Activated CD4-positive, alpha-beta T cell treated with anti-CD3 and anti-CD28 coated beads for 24 hours (primary cell): ENCODE results near the gene FAM83B.
"Not testable (repeated sequence)": the region's sequence is repeated elsewhere in the genome, so short reads cannot be mapped to it uniquely, and the experiment has no call there.

ENCODE experiments used
- DNase-seq, 2 donors: peaks; one replicate each; pipeline ENCODE4 v3.0.0-alpha.2; 2020; ENCODE audit warnings: low read depth in 2 of 2

Gene FAM83B

DNA sequence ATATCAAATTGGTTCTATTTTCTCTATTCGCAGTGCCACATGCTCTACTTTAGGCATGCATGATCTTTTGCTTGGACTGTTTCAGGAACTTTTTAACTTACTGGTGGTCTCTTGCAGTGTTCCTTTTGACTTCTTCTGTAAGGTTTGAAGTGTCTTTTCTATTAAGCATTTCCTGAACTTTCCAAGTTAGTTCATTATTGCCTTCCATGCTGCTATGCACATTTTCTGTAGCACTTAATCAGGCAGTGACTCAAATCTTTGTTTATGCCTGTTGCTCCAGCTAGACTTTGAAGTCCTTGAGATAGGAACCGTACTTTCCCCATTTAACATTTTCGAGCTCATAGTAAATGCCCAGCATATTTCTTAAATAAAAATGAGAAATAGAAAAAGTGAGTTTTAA, 52.2 kb downstream of the FAM83B start:
- no peak for DNase-seq

DNA sequence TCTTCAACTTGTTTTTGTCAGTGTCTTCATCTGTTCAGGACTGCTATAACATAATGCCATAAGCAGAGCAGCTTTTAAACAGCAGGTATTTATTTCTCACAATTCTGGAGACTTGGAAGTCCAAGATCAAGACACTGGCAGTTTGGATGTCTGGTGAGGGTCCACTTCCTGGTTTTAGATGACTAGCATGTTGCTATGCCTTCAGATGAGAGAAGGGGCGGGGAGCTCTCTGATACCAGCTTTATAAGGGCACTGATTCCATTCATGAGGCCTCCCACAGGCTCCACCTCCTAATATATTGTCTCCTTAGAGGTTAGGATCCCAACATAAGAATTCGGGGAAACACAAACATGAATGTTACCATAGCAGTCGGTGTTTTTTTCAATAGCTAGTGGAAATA, 52.9 kb downstream of the FAM83B start:
- DNase-seq, result no peak

DNA sequence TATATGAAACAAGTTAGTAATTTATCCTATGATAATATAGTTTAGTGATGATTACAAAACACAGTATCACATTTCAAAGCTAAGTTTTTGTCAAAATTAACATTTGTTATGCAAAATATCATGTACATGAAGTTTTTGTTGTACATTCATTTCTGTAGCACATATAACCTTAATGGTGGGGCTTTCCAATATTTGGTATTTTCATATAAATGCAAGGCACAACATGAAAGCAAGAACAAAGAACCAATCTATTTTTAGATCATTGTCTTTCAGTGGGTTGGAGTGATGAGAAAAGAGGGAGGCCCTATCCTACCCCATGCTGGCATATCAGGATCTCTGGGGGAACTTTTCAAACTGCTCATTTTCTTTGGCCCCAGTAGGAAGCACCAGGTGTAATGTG, 53.4 kb downstream of the FAM83B start:
- no peak for DNase-seq

DNA sequence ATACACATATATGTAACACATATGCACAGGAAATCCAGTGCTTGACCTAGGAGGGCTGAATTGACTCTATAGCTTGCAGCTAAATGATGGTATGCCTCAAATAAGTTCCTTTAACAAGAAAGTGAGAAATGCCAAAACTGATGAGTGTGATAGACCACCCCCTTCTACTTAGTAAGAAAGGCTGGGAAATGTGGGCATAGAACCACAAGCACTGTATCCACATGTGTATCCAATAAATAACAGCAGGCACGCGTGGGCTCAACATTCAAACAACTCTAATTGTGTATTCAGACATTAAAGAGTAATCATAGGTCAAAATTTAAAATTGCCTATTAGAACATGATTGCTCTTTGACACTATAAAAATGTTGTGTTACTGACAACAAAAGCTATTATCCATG, 54.1 kb downstream of the FAM83B start:
- DNase-seq, result no peak

DNA sequence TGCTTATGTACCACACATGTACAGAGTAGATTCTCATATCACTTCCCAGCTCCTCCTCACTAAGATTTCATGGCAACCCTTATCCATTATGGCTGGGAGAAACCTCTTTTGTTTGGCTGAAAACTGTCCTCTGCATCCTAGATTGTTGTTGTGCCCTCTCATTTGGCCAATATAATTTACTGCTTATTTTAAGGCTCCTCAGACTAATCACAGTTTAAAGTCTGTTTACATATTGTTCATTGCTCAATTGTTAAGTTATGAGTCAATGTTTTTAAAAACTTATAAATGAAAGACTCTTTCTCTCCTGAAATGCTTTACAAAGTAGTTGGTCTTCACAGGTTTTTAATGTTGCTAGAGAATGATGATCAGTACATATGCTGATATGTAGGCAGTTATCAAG, 57.3 kb downstream of the FAM83B start:
- DNase-seq, result no peak

DNA sequence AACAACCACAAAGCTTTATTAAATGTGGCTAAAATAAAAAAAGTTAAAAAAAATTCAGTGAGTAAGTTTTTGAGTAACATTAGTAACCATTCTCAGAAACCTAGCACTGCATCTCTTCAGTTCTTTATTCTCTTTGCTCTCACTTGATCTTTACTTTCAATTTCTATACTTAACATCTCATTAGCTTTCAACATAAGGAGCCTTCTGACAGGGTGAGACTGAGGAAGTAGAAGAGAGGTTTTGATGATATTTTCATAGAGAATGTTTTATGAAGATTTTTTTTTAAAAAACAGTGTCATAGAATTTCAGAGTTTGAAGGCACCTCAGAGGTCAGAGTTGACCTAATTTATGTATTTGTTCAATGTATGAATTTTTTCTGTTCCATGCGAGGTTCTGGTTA, 60.8 kb downstream of the FAM83B start:
- DNase-seq, result no peak

DNA sequence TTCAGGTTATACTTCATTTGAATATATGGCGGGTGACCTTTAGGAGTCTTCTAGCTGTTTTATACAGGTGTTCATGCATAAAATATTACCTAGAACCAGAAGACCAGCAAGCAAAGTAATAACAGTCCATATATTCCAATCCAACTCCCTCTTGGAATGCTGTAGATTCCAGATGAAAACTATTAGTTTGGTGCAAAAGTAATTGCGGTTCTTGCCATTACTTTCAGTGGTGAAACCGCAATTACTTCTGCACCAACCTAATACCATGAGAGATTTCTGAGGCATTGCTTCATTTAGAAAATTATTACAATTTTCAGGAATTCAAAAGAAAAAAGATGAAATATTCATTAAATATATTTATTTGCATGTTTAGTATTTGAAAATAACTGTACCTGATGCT, 62.6 kb downstream of the FAM83B start:
- no peak for DNase-seq

DNA sequence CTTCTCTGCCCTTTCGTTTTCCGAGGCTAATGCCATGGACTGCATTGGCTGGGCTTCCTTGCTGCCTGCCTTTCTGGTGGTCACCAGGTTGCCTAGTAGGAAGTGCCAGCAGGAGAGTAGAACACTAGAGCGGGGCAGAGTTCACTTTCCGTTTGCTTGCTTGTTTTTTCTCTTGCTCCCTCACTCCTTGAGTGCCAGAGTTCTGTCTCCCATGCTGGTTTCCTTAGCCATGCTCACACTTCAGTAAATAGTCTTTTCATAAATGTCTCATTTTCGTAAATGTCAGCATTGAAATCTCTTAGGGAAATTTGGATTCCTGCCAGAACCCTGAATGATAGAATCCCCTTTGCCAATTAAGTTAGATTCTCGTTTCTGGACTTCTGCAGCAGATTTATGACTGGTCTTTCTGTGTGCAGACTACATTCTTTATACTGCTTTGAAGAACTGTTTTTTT, 63.9 kb downstream of the FAM83B start:
- no peak for DNase-seq

DNA sequence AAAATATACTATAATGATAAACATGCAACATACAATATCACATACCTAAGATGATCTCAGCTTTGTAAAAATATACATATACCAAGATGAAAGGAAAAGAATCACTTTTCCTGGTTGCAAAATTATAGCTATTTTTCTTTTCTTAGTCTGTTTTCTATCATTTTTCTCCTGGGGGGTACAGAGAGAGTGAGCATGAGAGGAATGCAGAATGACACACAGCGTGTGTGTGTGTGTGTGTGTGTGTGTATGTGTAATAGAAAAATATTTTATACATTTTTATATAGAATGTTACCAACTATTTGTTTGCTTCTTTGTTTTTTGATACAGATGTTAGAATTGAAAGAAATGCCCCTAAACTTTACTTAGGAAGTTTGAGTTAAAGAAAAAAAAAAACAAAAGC, 64.3 kb downstream of the FAM83B start:
- DNase-seq, result no peak

DNA sequence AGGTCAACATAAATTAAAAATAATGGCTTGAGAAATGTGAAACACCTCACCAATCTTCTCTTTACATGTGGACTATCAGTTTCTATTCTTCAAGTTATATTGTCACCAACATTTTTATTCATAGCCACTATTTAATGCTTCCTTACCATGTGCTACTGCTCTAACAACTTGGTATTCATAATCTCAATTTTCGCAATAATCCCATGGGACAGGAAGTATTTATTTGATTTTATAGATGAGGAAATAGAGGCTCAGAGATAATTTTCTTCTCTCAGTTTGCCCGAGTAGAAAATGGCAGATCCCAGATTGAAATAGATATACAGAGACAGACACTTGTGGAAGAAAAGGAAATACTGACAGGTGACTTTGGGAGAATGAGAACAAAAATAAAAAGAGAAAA, 66.6 kb downstream of the FAM83B start:
- DNase-seq, result no peak

DNA sequence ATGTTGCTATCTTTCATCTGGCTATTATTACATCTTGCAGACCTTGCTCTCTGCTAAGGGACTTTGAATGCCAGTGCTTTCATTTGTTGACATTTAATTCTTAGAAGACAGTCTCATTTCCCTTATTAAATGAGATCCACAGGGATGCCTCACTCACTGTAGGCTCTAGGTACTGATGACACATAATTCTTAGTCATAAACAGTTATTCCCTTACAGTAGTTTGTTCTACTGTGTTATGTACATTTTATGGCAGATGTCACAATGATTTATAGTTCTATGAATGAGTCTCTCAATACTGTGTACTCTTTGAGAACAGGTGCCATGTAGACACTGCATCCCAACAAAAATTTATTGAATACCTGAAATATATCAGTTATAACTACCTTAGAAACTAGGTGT, 70.3 kb downstream of the FAM83B start:
- DNase-seq, result no peak

DNA sequence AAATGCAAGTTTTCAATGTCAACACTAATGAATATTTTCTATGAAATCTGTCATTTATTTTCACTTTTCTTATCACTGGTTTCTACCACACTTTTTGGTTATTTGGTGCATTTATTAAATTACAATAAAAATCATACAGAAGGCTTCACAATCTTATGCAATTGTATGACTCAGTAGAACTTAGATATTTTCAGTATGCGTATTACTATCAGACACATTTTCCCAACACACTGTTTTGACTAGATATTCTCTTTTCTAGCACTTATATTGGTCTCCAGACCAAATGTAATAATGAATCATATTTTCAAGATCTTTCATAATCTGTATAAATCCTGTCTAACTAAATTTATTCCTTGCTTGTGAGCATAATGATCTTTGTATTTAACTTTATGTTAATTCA, 74.1 kb downstream of the FAM83B start:
- DNase-seq, result no peak

DNA sequence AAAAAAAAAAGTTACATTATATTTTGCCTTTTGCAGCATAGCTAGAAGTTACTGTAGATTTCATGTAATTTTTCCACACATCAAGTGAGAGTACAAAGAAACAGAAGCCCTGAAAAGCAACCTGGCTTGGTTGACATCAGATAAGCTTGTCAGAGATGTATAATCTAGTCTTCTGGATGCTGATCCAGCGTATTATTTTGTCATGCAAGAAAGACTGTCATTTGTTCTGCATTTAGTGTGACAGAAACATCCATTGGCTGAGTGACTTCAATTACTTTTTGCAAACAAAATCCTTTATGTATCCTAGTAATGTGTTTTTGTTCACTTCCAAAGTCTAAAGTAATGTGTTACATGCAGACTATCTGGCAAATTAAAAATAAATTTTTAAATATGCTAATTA, 75.3 kb downstream of the FAM83B start:
- no peak for DNase-seq

DNA sequence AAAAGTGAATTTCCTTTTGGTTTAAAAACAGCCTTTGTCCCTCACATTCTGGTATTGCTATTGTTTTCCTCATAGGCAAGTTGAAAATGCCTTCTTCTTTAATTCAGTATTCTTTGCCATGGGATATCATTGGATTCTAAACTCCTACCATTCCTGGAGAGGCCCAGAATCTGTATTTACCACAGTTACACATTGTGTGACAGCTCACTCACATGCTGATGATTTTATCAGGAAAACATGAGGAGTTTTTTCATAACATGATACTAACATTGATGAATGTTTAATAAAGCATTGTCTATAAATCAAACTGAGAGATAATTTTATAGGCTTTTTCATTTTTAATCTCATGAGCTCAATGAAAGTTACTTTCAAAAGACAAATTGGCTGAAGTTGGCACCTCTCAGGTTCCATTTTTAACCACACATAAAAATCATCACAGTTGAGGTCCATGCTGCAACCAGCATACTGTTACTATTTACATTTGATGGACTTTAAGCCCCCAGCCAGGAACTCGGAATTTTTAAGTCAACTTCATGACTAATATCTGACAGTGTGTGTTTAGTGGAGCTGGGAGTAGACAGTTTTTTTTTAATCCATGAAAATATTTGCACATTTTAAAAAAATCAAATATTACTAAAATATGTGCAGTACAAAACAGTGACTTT, 82.8 kb downstream of the FAM83B start:
- DNase-seq, result no peak

DNA sequence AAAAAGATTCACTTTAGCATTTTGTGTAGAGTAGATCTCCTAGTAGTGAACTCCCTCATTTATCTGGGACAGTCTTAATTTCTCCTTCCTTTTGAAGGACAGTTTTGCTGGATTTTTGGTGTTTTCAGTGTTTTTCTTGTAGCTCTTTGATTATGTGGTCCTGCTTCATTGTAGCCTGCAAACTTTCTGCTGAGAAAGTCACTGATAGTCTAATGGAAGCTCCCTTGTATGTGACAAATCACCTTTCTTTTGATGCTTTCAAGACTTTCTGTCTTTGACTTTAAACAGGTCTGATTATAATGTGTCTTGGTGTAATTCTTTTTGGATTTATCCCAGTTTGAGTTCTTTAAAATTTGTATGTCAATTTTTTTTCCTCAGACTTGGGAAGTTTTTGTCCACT, 86.1 kb downstream of the FAM83B start:
- no peak for DNase-seq

DNA sequence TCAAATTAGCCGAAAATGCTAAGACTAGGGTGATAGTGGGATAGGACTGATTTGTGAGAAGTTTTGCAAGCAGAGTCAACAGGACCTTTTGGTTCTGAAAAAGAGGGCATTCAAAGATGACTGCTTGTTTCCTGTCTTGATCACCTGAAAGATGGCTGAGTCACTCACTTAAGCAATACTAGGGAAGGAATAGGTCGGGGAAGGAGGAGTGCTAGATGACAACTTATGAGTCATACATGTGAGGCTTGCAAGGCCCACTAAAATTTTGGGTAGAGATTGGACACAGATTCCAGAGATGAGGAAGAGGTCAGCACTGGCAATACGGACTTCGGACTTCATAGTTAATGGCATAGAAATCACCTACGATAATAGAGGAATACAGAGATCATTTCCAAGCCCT, 89.2 kb downstream of the FAM83B start:
- DNase-seq, result no peak

DNA sequence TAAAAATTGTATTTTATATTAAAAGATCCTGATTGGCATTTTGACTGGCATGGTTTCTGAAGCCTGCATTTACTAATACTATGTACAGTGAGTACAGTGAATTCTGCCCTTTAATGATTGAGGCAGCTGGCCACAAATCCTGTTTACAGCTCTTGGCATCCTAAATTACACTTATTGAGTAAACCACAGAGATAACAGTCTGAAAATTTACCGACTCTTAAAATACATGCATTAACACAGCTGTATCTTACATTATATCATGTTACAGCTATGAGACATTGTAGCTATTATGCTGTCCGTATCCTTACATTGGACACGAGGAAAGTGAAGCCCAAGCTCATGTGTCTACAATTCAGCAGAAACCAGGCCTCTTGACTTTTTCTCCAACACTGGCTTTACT, 90.8 kb downstream of the FAM83B start:
- no peak for DNase-seq

DNA sequence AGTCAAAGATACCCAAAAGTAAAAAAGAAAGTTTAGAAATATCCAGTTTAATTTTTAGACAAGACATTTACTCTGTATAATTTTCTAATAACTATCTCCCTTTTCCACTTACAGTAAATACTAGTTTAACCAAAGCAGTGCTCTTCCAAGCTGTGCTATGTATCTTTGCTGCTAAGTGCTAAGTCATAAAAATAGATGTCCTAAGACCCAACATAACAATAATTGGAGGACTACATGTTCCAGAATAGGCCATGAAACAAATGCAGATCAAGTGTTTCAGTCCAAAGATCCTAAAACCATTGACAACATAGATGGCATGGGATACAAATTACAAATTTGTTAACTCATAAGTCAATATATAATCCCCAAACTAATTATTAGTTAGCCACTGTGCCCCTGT, 111.1 kb downstream of the FAM83B start:
- no peak for DNase-seq

DNA sequence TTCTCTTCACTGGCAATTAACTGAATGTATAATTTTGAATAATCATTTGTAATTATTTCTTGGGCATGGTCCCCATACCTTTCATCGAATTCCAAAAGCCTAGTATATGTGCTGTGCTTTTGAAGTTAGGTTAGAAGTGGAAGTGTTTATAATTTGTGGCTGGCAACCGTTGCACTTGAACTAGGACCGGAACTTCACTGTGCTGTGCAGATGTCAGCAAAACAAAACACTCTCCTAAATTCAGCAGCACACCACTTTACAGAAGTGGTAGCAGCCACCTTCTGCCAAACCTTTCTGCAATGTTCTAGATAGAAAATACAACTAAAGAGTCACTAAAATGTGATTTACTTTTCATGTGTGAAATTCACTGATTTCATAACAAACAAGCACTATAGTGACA, 111.9 kb downstream of the FAM83B start:
- no peak for DNase-seq

DNA sequence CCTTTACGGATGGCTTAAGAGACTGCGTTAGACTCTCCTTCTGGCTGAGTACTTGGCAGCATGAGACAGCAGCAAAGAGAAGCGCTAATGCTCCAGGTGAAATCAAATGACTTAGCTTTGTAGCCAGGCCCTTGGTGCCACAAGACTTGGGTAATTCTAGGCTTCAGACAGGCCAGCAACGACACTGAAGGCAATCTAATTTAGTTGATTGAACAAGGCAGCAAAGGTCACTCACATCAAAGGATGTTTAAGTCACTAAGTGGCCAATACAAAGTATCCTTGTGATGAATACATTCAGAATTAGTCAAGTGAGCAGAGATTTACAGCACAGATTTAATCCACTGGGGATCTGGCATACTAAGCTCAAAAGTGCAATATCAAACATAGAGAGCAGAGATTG, 113.2 kb downstream of the FAM83B start:
- DNase-seq, result no peak

DNA sequence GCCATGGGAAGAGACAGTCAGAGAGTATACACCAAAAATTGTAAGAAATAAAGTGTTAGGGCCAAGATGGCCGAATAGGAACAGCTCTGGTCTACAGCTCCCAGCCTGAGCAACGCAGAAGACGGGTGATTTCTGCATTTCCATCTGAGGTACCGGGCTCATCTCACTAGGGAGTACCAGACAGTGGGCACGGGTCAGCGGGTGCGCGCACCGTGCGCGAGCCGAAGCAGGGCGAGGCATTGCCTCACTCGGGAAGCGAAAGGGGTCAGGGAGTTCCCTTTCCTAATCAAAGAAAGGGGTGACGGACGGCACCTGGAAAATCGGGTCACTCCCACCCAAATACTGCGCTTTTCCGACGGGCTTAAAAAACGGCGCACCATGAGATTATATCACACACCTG, 114.8 kb downstream of the FAM83B start:
- DNase-seq, result not testable (repeated sequence)

DNA sequence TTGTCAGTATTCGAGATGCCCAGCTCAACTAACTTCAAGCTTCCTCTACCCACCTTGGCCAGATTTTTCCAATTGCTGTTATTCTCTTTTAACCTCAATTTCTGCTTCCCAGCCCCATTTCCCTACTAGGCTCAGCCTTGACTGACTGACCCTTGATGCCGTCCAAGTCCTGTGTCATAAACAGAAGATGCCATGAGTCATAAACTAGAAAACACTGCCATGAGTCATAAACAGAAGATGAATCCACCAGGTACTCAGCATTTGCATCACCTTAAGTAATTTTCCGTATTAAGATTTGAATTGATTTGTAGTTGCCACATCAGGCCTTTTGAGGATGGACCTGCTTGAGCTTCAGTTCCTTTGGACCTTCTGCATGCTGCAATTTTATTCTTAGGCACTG, 123.8 kb downstream of the FAM83B start:
- no peak for DNase-seq

DNA sequence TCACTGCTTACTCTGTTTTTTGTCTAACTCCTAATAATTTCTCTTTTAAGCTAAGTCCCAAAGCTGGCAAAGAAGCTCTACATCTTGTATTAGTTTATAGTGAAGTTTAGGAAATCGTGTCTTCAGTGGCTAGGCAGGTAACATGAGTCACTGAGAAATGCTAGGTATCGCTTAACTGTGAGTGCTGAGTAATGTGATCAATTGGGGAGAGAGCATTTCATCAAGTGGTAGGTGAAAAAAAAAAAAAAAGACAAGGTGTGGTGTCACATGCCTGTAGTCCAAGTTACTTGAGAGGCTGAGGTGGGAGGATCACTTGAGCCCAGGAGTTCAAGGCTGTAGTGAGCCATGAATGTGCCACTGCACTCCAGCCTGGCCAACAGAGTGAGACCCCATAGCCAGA, 125.3 kb downstream of the FAM83B start:
- no peak for DNase-seq

DNA sequence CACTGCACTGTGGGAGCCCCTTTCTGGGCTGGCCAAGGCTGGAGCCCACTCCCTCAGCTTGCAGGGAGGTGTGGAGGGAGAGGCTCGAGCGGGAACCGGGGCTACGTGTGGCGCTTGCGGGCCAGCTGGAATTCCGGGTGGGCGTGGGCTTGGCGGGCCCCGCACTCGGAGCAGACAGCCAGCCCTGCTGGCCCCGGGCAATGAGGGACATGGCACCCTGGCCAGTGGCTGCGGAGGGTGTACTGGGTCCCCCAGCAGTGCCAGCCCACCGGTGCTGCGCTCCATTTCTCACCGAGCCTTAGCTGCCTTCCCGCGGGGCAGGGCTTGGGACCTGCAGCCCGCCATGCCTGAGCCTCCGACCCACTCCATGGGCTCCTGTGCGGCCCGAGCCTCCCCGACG, 132.6 kb downstream of the FAM83B start:
- not testable (repeated sequence) for DNase-seq
